Neural progenitor cell (in vitro differentiated cells): Measurements from ENCODE around the gene ATP10B.

ENCODE experiments used
- CTCF ChIP-seq: fragments of 200-600 bp; sonication (generic); IDR thresholded peaks from 2 replicates; pipeline ENCODE4 v1.5.1; 2017; ENCODE audit warnings: antibody characterized with exemption, mild to moderate bottlenecking
- EZH2 ChIP-seq: fragments of 200-600 bp; sonication (generic); IDR thresholded peaks from 2 replicates; pipeline ENCODE4 v1.6.1; 2017; ENCODE audit warnings: antibody characterized with exemption, mild to moderate bottlenecking, moderate library complexity

- TF ChIP-seq CTCF: peak; percentile 42
- no peak for TF ChIP-seq EZH2
Observed at GRCh38 chr5:160802592-160802991, 49.4 kb downstream of the ATP10B start.
